PC-3 (cell line): ENCODE data around the gene IRAG1. TPM values are rescaled to one million over a fixed set of nuclear protein-coding genes. Genes with fewer than 3 reads are reported as not detected.

Experiments used
- ATAC-seq: fragments of 200-7000 bp; cut with Tn5 transposase; 2 replicates; pipeline ENCODE4 v1.9.1; 2020; ENCODE audit warnings: mild to moderate bottlenecking, moderate library complexity
- BruUV-seq: library from RNA; stranded (reverse); fragments of 400-500 nt; replicated peaks from 2 replicates; lab custom pipeline; 2021; lab: Mats Ljungman, UMichigan
- CTCF ChIA-PET: fragments of 300-600 bp; sonication (Branson Sonifier 250); formaldehyde crosslinking; loops from one replicate; lab custom pipeline; 2022; ENCODE audit warnings: antibody characterized with exemption; lab: Charles Lee
- POLR2A ChIA-PET: fragments of 300-600 bp; sonication (Branson Sonifier 250); formaldehyde crosslinking; loops from one replicate; lab custom pipeline; 2022; ENCODE audit warnings: antibody characterized with exemption; ENCODE audit not compliant: unreplicated experiment; lab: Charles Lee
- DNase-seq: peaks from one replicate; pipeline ENCODE4 v3.0.0-alpha.2; 2015
- H2AFZ ChIP-seq: fragments of 300-600 bp; sonication (generic); 2 replicates; pipeline ENCODE4 v1.6.0; 2016; ENCODE audit warnings: antibody characterized with exemption, low read length
- H3F3A ChIP-seq: fragments of 300-600 bp; sonication (generic); one replicate; pipeline ENCODE4 v1.6.0; 2017; ENCODE audit warnings: antibody characterized with exemption, low read length, control low read depth, mild to moderate bottlenecking; ENCODE audit not compliant: unreplicated experiment
- H3K27ac ChIP-seq: fragments of 300-600 bp; sonication (generic); 2 replicates; pipeline ENCODE4 v1.5.1; 2016; ENCODE audit warnings: mild to moderate bottlenecking, low read length
- H3K27me3 ChIP-seq: fragments of 300-600 bp; sonication (generic); 2 replicates; pipeline ENCODE4 v1.6.1; 2016; ENCODE audit warnings: low read length, mixed read lengths
- H3K36me3 ChIP-seq: fragments of 300-600 bp; sonication (generic); 2 replicates; pipeline ENCODE4 v1.6.1; 2016; ENCODE audit warnings: low read depth, mixed run types, low read length, mixed read lengths
- H3K4me1 ChIP-seq: fragments of 300-600 bp; sonication (generic); 2 replicates; pipeline ENCODE4 v1.5.1; 2016; ENCODE audit warnings: low read length; ENCODE audit not compliant: insufficient read depth
- H3K4me2 ChIP-seq: fragments of 300-600 bp; sonication (generic); 2 replicates; pipeline ENCODE4 v1.6.0; 2016; ENCODE audit warnings: low read length
- H3K4me3 ChIP-seq: fragments of 300-600 bp; sonication (generic); 2 replicates; pipeline ENCODE4 v1.5.1; 2016; ENCODE audit warnings: mild to moderate bottlenecking, low read length, mixed read lengths
- H3K79me2 ChIP-seq: fragments of 300-600 bp; sonication (generic); 2 replicates; pipeline ENCODE4 v1.6.1; 2017; ENCODE audit warnings: low read length, mixed read lengths
- H3K9ac ChIP-seq: fragments of 300-600 bp; sonication (generic); 2 replicates; pipeline ENCODE4 v1.6.0; 2016; ENCODE audit warnings: mild to moderate bottlenecking, low read length
- H3K9me2 ChIP-seq: fragments of 300-600 bp; sonication (generic); replicated peaks from 2 replicates; pipeline ENCODE4 v1.6.1; 2016; ENCODE audit warnings: mixed run types, low read length, mixed read lengths
- H3K9me3 ChIP-seq: fragments of 300-600 bp; sonication (generic); 2 replicates; pipeline ENCODE4 v1.6.1; 2016; ENCODE audit warnings: low read length, mixed read lengths
- H4K20me1 ChIP-seq: fragments of 300-600 bp; sonication (generic); 2 replicates; pipeline ENCODE4 v1.6.1; 2016; ENCODE audit warnings: low read length, mixed read lengths
- CTCF ChIP-seq: fragments of 300-600 bp; sonication (generic); conservative IDR thresholded peaks from 2 replicates; pipeline ENCODE4 v1.5.1; 2017; ENCODE audit warnings: antibody characterized with exemption, low read depth, mild to moderate bottlenecking, low read length
- EZH2 ChIP-seq: fragments of 300-600 bp; sonication (generic); IDR thresholded peaks from one replicate; pipeline ENCODE4 v1.6.1; 2017; ENCODE audit warnings: antibody characterized with exemption, mild to moderate bottlenecking, low read length; ENCODE audit not compliant: unreplicated experiment
- EZH2phosphoT487 ChIP-seq: fragments of 300-600 bp; sonication (generic); IDR thresholded peaks from 2 replicates; pipeline ENCODE4 v1.6.1; 2018; ENCODE audit warnings: mild to moderate bottlenecking, antibody characterized with exemption, low read length, borderline replicate concordance
- intact Hi-C: fragments of 100-400 bp; cut with micrococcal nuclease; formaldehyde crosslinking; loops from 2 replicates; pipeline ENCODE4 v1.9.0; 2023
- total RNA-seq: library from RNA; depleted of rRNA; stranded (reverse); fragments of >200 nt; gene quantifications from 2 replicates; pipeline ENCODE4 v1.2.3, GENCODE V29; 2014

The IRAG1 gene
- total RNA-seq, 1 experiment from 2014 or later = not detected

GRCh38 chr11:10735481-10736475 lies 42.2 kb upstream of the IRAG1 start:
- TSS peak; percentile 55 for BruUV-seq
- Histone ChIP-seq H3F3A (no peaks in the 10 kb centered on the region), H3K9me2 (no peaks in the 10 kb centered on the region), H3K36me3 (no peaks in the 10 kb centered on the region), H3K9me3 (no peaks in the 10 kb centered on the region), H3K4me2 (peak overlapping the region; percentile 85), H3K9ac (peak overlapping the region; percentile 46), H3K79me2 (no peaks in the 10 kb centered on the region), H2AFZ (peak overlapping the region; percentile 74), H3K4me1 (peaks cover 11% of the 10 kb centered on the region), H3K27me3 (no peaks in the 10 kb centered on the region), H3K4me3 (peak overlapping the region; percentile 66), H3K27ac (peak overlapping the region; percentile 88), H4K20me1 (no peaks in the 10 kb centered on the region)
- peak; percentile 93 for DNase-seq
- CTCF ChIA-PET = interaction anchor here (0.6 kb wide), 2 partner anchors 116 to 1210 kb away, joined by 3 to 4 read pairs; no protein-coding TSS in a partner anchor
- peak; percentile 97 for TF ChIP-seq CTCF
- no peak for TF ChIP-seq EZH2
- POLR2A ChIA-PET = no interaction called here
- ATAC-seq = peak; percentile 93
- intact Hi-C loops = loop anchor here (1.0 to 10.0 kb wide), 7 partner anchors 81 to 981 kb away; no protein-coding TSS in a partner anchor

GRCh38 chr11:10731064-10731680 lies 37.6 kb upstream of the IRAG1 start:
- Histone ChIP-seq H4K20me1 (no peaks in the 10 kb centered on the region), H3K9me2 (no peaks in the 10 kb centered on the region), H3K4me1 (peaks cover 5% of the 10 kb centered on the region; the same call in 1 of the 2 replicates), H3K9ac (no peak overlapping the region), H3K4me2 (no peak overlapping the region), H3K4me3 (no peak overlapping the region), H3K27ac (no peak overlapping the region), H3K79me2 (no peaks in the 10 kb centered on the region), H3K9me3 (no peaks in the 10 kb centered on the region), H2AFZ (no peak overlapping the region), H3F3A (no peaks in the 10 kb centered on the region), H3K27me3 (no peaks in the 10 kb centered on the region), H3K36me3 (no peaks in the 10 kb centered on the region)
- DNase-seq (no peak), ATAC-seq (no peak)
- ChIA-PET POLR2A (no interaction called here), CTCF (no interaction called here)
- no peak for TF ChIP-seq EZH2
- no peak for TF ChIP-seq EZH2phosphoT487
- no peak for TF ChIP-seq CTCF
- BruUV-seq = no TSS peak
- intact Hi-C loops = loop anchor here (10.0 kb wide), 1 partner anchor 976 kb away; no protein-coding TSS in a partner anchor
